Lower lobe of right lung (tissue), 2 donors: ENCODE results near the gene ENTPD6. TPM values are rescaled to one million over a fixed set of nuclear protein-coding genes. Genes with fewer than 3 reads are reported as not detected.
"Not testable (repeated sequence)": the region's sequence is repeated elsewhere in the genome, so short reads cannot be mapped to it uniquely, and the experiment has no call there.

Experiments used
- ATAC-seq, 2 donors: fragments of 200-7000 bp; cut with Tn5 transposase; one replicate each; pipeline ENCODE4 v1.9.1; 2020 to 2022; ENCODE audit warnings: mild to moderate bottlenecking in 2 of 2, moderate library complexity in 2 of 2
- DNase-seq: peaks from one replicate; pipeline ENCODE4 v3.0.0-alpha.2; 2020
- H3K27ac ChIP-seq: fragments of 200-600 bp; one replicate; pipeline ENCODE4 v1.8.0; 2022
- H3K27me3 ChIP-seq: fragments of 200-600 bp; one replicate; pipeline ENCODE4 v1.8.0; 2022; ENCODE audit warnings: low read depth
- H3K36me3 ChIP-seq: fragments of 200-600 bp; one replicate; pipeline ENCODE4 v1.8.0; 2022; ENCODE audit warnings: mild to moderate bottlenecking
- H3K4me1 ChIP-seq: fragments of 200-600 bp; one replicate; pipeline ENCODE4 v1.8.0; 2022
- H3K4me3 ChIP-seq: fragments of 200-600 bp; one replicate; pipeline ENCODE4 v1.8.0; 2022; ENCODE audit warnings: mild to moderate bottlenecking
- H3K9me3 ChIP-seq: fragments of 200-600 bp; one replicate; pipeline ENCODE4 v1.8.0; 2022
- CTCF ChIP-seq: fragments of 200-600 bp; IDR thresholded peaks from one replicate; pipeline ENCODE4 v1.8.0; 2022; ENCODE audit warnings: antibody characterized with exemption, mild to moderate bottlenecking
- intact Hi-C: fragments of 100-400 bp; cut with DNase I; formaldehyde crosslinking; loops from one replicate; pipeline ENCODE4 v1.11.0; 2022
- total RNA-seq: library from RNA; stranded (reverse); fragmentation: NEBNext Ultra II Directional; extraction: Animal tissue kit (Norgen Biotek cat#: 25700); gene quantifications from one replicate; pipeline ENCODE4 v1.2.1, GENCODE V29; 2021
- donor health status: DM: no; HTN: yes; CAD: no; lungs with severe emphysema.

Gene ENTPD6
- total RNA-seq, 1 donor from 2014 or later = 64.5 TPM

GRCh38 chr20:25165128-25165527 lies 30.4 kb upstream of the ENTPD6 start:
- intact Hi-C loops = no loop called here
- TF ChIP-seq CTCF = no peak

GRCh38 chr20:25166105-25166782 lies 29.3 kb upstream of the ENTPD6 start:
- H3K4me3 ChIP-seq, ATAC-seq, DNase-seq, H3K4me1 ChIP-seq, H3K9me3 ChIP-seq, intact Hi-C loops, H3K27ac ChIP-seq, H3K36me3 ChIP-seq: not testable (repeated sequence)
- H3K27me3 ChIP-seq = peaks cover 14% of the 10 kb centered on the region

More at GRCh38 chr20:25165128-25165527, 30.4 kb upstream of the ENTPD6 start:
- no peak overlapping the region for H3K27ac ChIP-seq
- peaks cover 14% of the 10 kb centered on the region for H3K27me3 ChIP-seq
- H3K9me3 ChIP-seq = no peaks in the 10 kb centered on the region
- no peak overlapping the region for H3K4me3 ChIP-seq
- no peak for ATAC-seq
- no peaks in the 10 kb centered on the region for H3K36me3 ChIP-seq
- no peaks in the 10 kb centered on the region for H3K4me1 ChIP-seq
- DNase-seq = no peak

- H3K36me3 ChIP-seq = no peaks in the 10 kb centered on the region
Measured at GRCh38 chr20:25173321-25173720, 22.2 kb upstream of the ENTPD6 start.

GRCh38 chr20:25173886-25174308 lies 21.6 kb upstream of the ENTPD6 start:
- no peaks in the 10 kb centered on the region for H3K27me3 ChIP-seq
- H3K4me3 ChIP-seq = no peak overlapping the region
- H3K4me1 ChIP-seq = peaks cover 4% of the 10 kb centered on the region
- no peak for TF ChIP-seq CTCF
- no peak for ATAC-seq
- no peaks in the 10 kb centered on the region for H3K36me3 ChIP-seq
- H3K27ac ChIP-seq = no peak overlapping the region
- no peak for DNase-seq
- intact Hi-C loops = no loop called here
- no peaks in the 10 kb centered on the region for H3K9me3 ChIP-seq

More at GRCh38 chr20:25173321-25173720, 22.2 kb upstream of the ENTPD6 start:
- H3K27ac ChIP-seq = no peak overlapping the region
- DNase-seq (no peak), ATAC-seq (no peak)
- TF ChIP-seq CTCF = no peak
- H3K9me3 ChIP-seq = no peaks in the 10 kb centered on the region
- H3K27me3 ChIP-seq = no peaks in the 10 kb centered on the region
- no peaks in the 10 kb centered on the region for H3K4me1 ChIP-seq
- intact Hi-C loops = no loop called here
- H3K4me3 ChIP-seq = no peak overlapping the region

GRCh38 chr20:25176184-25176583 lies 19.3 kb upstream of the ENTPD6 start:
- no peak for TF ChIP-seq CTCF
- no peak for DNase-seq
- Histone ChIP-seq H3K27ac (no peak overlapping the region), H3K4me1 (peaks cover 9% of the 10 kb centered on the region), H3K27me3 (no peaks in the 10 kb centered on the region), H3K9me3 (no peaks in the 10 kb centered on the region), H3K36me3 (no peaks in the 10 kb centered on the region), H3K4me3 (no peak overlapping the region)
- intact Hi-C loops = no loop called here
- ATAC-seq = no peak

GRCh38 chr20:25177890-25178321 lies 17.6 kb upstream of the ENTPD6 start:
- Histone ChIP-seq H3K4me1 (peaks cover 9% of the 10 kb centered on the region), H3K27me3 (no peaks in the 10 kb centered on the region), H3K27ac (peak overlapping the region; percentile 4), H3K9me3 (no peaks in the 10 kb centered on the region), H3K36me3 (no peaks in the 10 kb centered on the region), H3K4me3 (no peak overlapping the region)
- intact Hi-C loops = no loop called here
- TF ChIP-seq CTCF = no peak
- peak; percentile 78 to 82 for ATAC-seq
- peak; percentile 64 for DNase-seq
